ENCODE measurements around the gene CLCN3.

Gene CLCN3

GRCh38 chr4:169682372-169683047 lies 62.1 kb downstream of the CLCN3 start:
- CTCF ChIA-PET = interaction anchor here (1.4 kb wide), 1 partner anchor 10 kb away, joined by 3 read pairs; no protein-coding TSS in a partner anchor
- no peak for TF ChIP-seq CTCF (IDR thresholded peaks at IDR 0.05; ENCODE audit: control extremely low read depth, extremely low read depth, low read depth, missing control alignments)
- DNase-seq (ENCODE audit: extremely low spot score) = no peak
- POLR2A ChIA-PET = no interaction called here

- ChIA-PET POLR2A (no interaction called here), CTCF (interaction anchor here (1.0 to 1.2 kb wide), 3 partner anchors 9 to 26 kb away, joined by 3 to 4 read pairs (median 3); no protein-coding TSS in a partner anchor)
- no peak for DNase-seq (ENCODE audit: extremely low spot score)
- TF ChIP-seq CTCF (IDR thresholded peaks at IDR 0.05; ENCODE audit: control extremely low read depth, extremely low read depth, low read depth, missing control alignments) = no peak
These were observed 69.3 kb downstream of the CLCN3 start for GRCh38 chr4:169689681-169690080.

- DNase-seq (ENCODE audit: extremely low spot score) = no peak
- ChIA-PET CTCF (no interaction called here), POLR2A (no interaction called here)
- no peak for TF ChIP-seq CTCF (IDR thresholded peaks at IDR 0.05; ENCODE audit: control extremely low read depth, extremely low read depth, low read depth, missing control alignments)
These were observed 70.4 kb downstream of the CLCN3 start for GRCh38 chr4:169690787-169691186.

GRCh38 chr4:169698331-169698730 lies 78.0 kb downstream of the CLCN3 start:
- DNase-seq (ENCODE audit: extremely low spot score) = no peak
- ChIA-PET POLR2A (no interaction called here), CTCF (interaction anchor here (1.3 to 1.6 kb wide), 3 partner anchors 9 to 28 kb away, joined by 3 to 5 read pairs (median 3); no protein-coding TSS in a partner anchor)
- no peak for TF ChIP-seq CTCF (IDR thresholded peaks at IDR 0.05; ENCODE audit: control extremely low read depth, extremely low read depth, low read depth, missing control alignments)

GRCh38 chr4:169707958-169708643 lies 87.7 kb downstream of the CLCN3 start:
- TF ChIP-seq CTCF (IDR thresholded peaks at IDR 0.05; ENCODE audit: control extremely low read depth, extremely low read depth, low read depth, missing control alignments) = no peak
- no peak for DNase-seq (ENCODE audit: extremely low spot score)
- ChIA-PET CTCF (interaction anchor here (1.0 kb wide), 1 partner anchor 11 kb away, joined by 4 read pairs; no protein-coding TSS in a partner anchor), POLR2A (interaction anchor here (0.6 kb wide), 1 partner anchor 29 kb away, joined by 3 read pairs; no protein-coding TSS in a partner anchor)

GRCh38 chr4:169715826-169716225 lies 95.4 kb downstream of the CLCN3 start:
- TF ChIP-seq CTCF (IDR thresholded peaks at IDR 0.05; ENCODE audit: control extremely low read depth, extremely low read depth, low read depth, missing control alignments) = no peak
- DNase-seq (ENCODE audit: extremely low spot score) = no peak
- ChIA-PET POLR2A (no interaction called here), CTCF (interaction anchor here (0.6 to 1.3 kb wide), 4 partner anchors 10 to 102 kb away, joined by 3 to 4 read pairs (median 3); no protein-coding TSS in a partner anchor)
